Adrenal gland (tissue), 5 donors: ENCODE measurements around the gene OGFOD1.

Source experiments
- POLR2A ChIP-seq, 2 donors: fragments of 450-650 bp; IDR thresholded peaks; one replicate each; pipeline ENCODE4 v1.6.1; 2017; ENCODE audit warnings: antibody characterized with exemption in 2 of 2, mild to moderate bottlenecking in 2 of 2, moderate library complexity in 1 of 2
- TF ChIP-seq, protein P1 (sequence below), 6 experiments: fragments of 450-650 bp in 4 of 6; fragments of 200-600 bp in 2 of 6; sonication (generic) in 1 of 6; IDR thresholded peaks; 1 replicate in 5 of 6; 2 replicates in 1 of 6; pipeline versions ENCODE4 v1.5.1 to v1.8.0; 2016 to 2021; ENCODE audit warnings: antibody characterized with exemption in 6 of 6, mild to moderate bottlenecking in 2 of 6, moderate library complexity in 1 of 6
- donor health status: DM: no; HTN: no; CAD: no.

DNA sequence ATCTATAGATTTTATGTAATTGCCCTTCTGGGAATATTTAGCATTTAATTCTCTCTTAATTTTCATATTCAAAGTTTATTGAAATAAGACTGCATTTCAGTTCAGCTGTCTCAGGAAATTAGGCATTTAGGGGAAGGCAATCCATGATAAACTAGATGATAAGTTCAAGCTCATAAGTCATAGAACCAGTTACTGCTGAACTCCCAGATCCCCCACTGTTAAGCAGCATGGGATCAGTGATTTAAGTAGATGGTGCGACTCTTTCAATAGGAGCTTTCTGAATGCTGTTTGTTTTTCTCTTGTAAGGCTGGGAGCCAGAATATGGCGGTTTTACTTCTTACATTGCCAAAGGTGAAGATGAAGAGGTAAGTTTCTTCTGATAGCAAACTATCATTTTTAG is 23.8 kb downstream of the OGFOD1 start:
- TF ChIP-seq, protein P1, sequence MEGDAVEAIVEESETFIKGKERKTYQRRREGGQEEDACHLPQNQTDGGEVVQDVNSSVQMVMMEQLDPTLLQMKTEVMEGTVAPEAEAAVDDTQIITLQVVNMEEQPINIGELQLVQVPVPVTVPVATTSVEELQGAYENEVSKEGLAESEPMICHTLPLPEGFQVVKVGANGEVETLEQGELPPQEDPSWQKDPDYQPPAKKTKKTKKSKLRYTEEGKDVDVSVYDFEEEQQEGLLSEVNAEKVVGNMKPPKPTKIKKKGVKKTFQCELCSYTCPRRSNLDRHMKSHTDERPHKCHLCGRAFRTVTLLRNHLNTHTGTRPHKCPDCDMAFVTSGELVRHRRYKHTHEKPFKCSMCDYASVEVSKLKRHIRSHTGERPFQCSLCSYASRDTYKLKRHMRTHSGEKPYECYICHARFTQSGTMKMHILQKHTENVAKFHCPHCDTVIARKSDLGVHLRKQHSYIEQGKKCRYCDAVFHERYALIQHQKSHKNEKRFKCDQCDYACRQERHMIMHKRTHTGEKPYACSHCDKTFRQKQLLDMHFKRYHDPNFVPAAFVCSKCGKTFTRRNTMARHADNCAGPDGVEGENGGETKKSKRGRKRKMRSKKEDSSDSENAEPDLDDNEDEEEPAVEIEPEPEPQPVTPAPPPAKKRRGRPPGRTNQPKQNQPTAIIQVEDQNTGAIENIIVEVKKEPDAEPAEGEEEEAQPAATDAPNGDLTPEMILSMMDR (IDR thresholded peaks at IDR 0.05), result no peak
- no peak for TF ChIP-seq POLR2A (IDR thresholded peaks at IDR 0.05)
